Measurements from ENCODE around the gene MTCH1.

Gene MTCH1

DNA sequence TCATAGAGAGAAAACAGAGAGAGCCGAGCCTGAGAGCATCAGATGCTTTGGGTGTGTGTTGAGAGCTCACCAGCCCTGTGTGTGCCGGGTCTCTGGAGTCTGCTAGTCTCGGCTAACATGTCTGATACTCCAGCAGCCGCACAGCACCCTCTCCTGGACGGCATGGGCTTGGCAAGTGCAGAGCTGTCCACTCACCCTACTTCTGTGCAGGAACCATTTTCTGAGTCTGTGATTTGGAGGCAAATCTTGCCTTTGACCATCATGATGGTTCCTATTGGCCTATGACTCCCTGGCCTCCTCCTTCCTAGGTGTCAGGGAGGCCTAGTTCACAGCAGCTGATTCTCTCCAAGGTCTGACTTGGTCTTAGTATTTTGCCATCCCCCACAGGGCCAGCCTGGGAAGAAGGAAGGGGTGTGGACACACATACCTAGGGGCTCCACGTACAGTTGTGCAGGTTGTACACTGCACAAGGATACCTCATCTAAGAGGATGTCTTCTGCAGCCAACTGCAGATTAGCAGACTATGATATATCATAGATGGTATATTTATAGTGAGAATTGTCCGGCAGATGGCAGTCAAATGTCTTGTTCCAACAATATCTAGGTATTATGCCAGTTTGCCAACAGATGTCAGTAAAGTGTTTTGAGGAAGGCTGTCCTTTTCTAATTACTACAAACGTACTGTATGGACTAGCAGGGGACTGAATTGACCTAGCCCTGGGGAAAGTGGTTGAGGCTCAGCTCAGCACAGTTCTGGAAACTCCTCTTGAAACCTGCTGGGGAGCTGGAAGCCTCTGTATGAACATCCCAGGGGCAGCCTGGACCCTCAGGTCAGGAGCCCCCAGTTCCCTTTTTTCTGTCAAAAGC, 32.4 kb upstream of the MTCH1 start:
- in situ Hi-C loops (cut with HindIII; ENCODE audit: low pct_ligation_motif_present, low pct_unique_long_range_greater_than_20kb, low sequenced_read_pairs), result no loop called here

DNA sequence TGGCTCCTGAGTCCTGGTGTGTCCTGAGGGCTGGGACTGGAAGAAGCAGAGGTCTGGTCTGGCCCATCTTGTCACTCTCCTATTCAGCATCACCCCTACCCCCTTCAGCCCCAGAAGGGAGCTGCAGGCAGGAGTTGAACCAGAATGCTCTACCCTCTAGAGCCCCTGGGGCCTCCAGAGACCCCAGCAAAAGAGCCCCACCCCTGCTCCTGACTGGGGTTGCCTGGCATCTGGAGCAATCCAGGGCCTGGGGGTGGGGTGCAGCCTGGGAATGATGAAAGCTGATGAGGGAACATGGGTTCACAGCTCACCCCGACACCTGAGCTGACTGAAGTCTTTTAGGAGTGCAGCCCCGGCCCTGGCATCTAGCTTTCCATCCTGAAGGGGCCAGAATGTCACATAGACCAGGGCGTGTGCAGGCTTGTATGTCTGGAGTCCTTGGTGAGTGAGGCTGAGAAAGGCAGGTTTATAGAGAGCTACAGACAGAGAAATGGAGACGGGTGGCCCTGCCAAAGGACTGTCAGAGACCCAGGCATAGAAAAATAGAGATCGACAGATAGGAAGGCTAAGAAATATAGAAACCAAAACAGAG, 31.7 kb upstream of the MTCH1 start:
- DNase-seq, result no peak
- in situ Hi-C loops (cut with HindIII; ENCODE audit: low pct_ligation_motif_present, low pct_unique_long_range_greater_than_20kb, low sequenced_read_pairs), result no loop called here

More for the DNA sequence above, 32.4 kb upstream of the MTCH1 start:
- DNase-seq, result peak; percentile 85

DNA sequence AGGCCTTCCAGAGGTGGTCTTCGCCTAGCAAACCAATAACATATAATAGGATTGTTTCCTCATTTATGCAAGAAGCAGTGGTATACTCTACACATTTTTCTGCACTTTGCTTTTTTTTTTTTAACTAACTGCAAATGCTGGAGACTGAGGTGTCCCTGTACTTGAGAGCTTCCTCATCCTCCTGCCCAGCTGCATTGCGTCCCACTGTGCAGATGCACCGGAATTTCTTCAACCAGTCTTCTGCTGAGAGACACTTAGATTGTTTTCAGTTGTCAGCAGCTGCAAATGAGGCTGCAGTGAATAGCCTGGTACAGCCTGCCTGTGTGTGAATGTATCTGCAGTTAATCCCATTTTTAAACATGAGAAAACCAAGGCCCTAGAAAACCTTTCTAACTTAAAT, 31.0 kb upstream of the MTCH1 start:
- DNase-seq, result no peak
- in situ Hi-C loops (cut with HindIII; ENCODE audit: low pct_ligation_motif_present, low pct_unique_long_range_greater_than_20kb, low sequenced_read_pairs), result no loop called here

DNA sequence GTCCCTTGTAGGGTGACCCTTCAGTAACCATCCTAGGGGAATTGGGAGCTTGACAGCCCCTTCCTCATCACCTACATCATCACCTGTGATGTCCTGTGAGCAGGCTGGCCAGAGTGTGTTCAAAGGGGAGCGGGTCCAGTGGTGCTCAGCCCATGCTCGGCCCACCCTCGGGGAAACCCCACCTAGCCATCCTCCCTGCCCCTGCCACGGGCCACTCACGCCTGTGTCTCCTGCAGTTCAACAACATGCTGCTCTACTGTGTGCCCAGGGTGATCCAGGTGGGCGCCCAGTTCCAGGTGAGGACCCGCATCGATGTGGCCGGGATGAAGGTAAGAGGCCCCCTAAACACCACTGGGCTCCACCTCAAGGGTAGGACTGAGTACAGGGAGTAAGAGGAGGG, 29.5 kb upstream of the MTCH1 start:
- in situ Hi-C loops (cut with HindIII; ENCODE audit: low pct_ligation_motif_present, low pct_unique_long_range_greater_than_20kb, low sequenced_read_pairs), result no loop called here
- no peak for DNase-seq

DNA sequence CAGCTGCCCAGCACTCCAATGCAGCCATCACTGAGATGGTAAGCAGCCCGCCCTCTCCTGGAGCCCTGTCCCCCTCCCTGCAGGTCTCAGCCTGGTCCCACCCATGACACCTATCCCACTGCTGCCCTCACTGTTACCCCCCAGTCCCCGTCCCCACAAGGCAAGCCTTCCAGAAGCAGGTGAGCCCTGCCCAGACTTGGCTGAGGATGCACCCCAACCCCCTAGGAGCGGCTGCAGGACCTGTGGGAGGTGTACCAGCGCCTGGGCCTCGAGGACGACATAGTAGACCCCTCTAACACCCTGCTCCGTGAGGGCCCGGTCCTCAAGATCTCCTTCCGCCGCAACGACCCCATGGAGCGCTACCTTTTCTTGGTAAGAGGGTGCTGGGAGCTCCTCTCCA, 28.7 kb upstream of the MTCH1 start:
- in situ Hi-C loops (cut with HindIII; ENCODE audit: low pct_ligation_motif_present, low pct_unique_long_range_greater_than_20kb, low sequenced_read_pairs), result no loop called here
- no peak for DNase-seq

DNA sequence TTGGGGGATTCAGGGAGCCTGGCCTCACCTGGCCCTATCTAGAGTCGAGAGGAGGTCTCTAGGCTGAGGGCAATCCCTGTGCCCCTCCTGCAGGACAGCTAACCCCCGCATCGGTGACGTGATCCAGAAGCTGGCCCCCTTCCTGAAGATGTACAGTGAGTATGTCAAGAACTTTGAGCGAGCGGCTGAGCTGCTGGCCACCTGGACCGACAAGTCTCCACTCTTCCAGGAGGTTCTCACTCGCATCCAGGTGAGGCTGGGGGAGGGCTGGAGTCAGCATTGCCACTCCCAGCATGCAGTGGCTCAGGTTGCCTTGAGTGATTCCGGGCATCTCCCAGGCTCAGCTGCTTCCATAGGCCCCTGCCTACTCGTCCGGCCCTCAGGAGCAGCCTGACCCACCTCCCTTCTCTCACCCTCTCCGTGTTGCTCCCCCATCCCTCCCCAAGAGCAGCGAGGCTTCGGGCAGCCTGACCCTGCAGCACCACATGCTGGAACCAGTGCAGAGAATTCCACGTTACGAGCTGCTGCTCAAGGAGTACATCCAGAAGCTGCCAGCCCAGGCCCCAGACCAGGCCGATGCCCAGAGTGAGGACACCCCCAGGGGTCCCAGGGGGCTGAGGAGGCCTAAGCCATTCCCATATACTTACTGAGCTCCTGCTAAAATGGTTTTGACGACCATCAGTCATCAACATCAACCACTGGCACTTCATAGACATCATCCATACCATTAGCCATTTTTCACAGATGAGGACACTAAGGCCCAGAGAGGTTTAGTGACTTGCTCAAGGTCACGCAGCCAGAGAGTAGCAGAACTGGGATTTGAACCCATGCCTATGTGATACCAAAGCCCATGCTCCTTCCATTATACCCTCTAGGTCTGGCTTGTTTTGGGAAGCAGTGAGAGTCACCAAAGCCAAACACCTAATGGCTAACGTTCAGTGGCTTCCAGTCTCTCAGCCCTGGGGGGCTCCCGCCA, 27.8 kb upstream of the MTCH1 start:
- in situ Hi-C loops (cut with HindIII; ENCODE audit: low pct_ligation_motif_present, low pct_unique_long_range_greater_than_20kb, low sequenced_read_pairs), result no loop called here
- DNase-seq, result no peak

DNA sequence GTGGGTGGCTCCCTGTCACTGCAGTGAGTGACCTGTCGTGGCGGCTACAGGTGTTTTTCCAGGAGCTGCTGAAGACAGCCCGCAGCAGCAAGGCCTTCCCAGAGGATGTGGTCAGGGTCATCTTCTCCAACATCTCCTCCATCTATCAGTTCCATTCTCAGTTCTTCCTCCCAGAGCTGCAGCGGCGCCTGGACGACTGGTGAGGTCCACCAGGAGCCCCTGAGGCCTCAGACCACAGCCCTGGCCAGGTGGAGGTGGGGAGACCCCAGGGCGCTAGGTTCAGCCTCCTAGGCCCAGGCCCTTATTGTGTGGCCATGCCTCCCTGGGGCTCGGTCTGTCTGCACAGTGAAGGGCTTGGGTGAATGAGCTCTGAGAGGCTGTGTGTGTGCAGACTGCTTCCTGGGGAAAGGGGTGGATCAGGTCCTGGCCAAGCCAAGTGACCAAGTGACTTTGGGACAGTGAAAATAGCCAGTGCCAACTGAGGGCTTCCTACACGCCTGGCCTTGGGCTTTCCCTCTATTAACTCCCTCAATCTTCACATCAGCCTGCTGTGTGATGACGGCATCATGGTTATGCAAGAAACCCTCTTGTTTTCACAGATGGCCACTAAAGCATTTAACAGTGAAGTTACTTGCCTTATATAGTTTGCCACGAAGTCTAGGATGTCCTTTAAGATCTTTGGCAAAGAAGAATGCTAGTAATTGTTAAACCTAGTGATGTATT, 25.8 kb upstream of the MTCH1 start:
- no peak for DNase-seq
- in situ Hi-C loops (cut with HindIII; ENCODE audit: low pct_ligation_motif_present, low pct_unique_long_range_greater_than_20kb, low sequenced_read_pairs), result no loop called here

DNA sequence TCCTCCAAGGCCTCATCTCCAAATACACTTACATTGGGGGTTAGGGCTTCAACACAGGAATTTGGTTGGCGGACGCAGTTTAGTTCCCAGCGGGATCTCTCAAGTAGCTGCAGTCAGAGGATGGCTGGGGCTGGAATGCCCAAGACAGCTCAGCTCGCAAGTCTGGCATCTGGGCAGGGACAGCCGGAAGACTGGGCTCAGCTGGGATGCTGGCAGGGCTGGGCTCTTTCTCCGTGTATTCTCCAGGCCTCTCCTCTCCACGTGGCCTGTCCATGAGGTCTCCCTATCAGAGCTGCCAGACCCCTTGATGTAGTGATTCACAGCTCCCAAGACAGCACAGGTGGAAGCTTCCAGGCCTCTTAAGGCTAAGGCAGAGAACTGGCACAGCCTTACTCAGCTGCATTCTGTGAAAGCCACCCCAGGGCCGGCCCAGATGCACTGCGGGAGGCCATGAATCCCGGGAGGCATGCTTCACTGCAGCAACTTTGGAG, 24.5 kb upstream of the MTCH1 start:
- in situ Hi-C loops (cut with HindIII; ENCODE audit: low pct_ligation_motif_present, low pct_unique_long_range_greater_than_20kb, low sequenced_read_pairs), result no loop called here
- DNase-seq, result no peak

DNA sequence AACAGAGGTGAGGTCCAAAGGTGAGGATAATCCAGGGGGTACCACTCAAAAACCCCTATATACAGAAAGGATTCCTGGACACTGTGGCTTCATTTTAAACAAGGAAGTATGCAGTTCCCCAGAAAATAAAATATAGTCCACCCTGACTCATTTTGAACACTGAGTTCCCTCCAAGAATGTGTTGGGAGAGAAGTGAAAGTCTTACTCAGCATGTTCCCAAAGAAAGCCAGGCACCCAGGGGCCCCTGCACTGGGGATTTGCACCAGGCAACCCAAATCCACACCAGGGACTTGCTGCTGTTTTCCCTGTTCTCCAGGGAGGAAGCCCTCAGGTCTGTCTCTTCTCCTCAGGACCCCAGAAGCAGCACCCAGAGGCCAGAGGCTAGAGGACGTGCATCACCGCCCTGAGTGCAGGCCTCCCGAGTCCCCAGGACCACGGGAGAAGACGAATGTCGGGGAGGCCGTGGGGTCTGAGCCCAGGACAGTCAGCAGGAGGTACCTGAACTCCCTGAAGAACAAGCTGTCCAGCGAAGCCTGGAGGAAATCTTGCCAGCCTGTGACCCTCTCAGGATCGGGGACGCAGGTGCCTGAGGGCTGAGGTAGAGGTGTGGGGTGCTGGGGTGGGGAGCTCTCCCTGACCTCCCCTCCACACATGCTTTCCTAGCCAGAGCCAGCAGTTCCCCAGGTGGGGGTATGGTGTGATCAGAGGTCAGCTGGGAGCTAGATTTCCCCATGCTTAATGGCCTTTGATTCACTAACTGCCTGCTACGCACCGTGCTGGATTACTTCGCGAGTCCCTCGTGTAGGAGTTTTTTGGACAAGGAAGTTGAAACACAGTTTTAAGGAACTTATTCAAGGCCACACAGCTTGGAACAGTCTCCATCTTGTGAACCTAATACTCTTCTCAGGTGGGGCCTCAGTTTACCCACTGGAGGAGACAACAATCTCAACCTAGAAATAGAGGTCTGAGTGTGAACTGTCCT, 22.8 kb upstream of the MTCH1 start:
- no peak for DNase-seq
- in situ Hi-C loops (cut with HindIII; ENCODE audit: low pct_ligation_motif_present, low pct_unique_long_range_greater_than_20kb, low sequenced_read_pairs), result no loop called here

DNA sequence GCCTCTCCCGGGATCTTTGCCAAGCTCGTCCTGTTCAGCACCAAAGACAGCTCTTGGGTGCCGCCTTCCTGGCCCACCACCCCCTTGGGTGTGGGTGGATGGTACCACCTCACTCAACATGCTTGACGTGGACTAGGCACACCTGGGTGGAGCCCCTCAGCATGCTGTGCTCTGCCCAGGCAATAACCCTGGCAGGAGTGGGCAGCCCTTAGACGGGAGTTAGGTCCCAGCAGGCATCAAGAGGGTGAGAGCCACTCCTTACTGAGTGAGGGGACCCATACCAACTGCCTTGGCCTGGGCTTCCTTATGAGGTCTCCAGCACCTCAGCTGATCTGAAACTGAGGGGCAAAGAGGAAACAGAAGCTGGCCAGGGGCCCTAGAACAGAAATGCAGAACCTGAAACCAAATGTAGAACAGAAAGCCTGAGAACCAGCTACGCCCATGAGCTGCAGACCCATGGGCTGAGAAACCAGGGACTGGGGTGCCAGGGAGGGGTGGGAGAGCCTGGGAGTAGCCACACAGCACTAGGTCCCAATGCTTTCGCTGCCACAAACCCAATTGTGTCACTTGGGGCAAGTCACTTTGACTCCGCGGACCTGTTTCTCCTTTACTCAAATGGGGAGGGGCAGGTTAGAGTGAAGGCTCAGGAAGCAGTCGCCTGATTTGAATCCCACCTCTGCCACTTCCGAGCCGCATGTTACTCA, 21.5 kb upstream of the MTCH1 start:
- in situ Hi-C loops (cut with HindIII; ENCODE audit: low pct_ligation_motif_present, low pct_unique_long_range_greater_than_20kb, low sequenced_read_pairs), result no loop called here

DNA sequence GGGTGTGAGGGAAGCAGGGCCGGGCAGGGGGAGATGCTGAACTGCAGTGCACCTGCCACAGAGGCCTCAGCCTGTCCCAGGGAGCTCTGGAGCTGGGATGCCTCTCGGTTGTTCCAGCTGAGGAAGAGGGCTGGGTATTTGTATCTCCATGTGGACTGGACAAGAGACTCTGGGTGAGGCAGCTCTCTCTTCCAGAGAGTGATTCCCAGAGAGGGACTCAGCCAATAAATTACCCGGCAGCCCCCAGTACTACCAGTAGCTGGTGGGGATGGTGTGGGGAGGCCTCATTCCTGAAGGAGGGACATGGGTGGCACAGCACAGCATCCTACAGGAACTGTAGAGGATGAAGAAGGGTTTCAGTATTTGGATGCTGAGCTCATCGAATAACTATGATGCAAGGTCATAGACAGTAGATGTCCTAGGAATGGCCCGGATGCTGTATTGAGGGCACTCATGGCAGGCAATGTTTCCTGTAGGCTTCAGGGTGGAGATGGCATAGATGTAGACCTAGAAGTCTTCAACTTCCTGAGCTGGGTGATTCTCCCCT, 20.9 kb upstream of the MTCH1 start:
- no peak for DNase-seq
- in situ Hi-C loops (cut with HindIII; ENCODE audit: low pct_ligation_motif_present, low pct_unique_long_range_greater_than_20kb, low sequenced_read_pairs), result no loop called here

More for the DNA sequence above, 21.5 kb upstream of the MTCH1 start:
- DNase-seq, result no peak

DNA sequence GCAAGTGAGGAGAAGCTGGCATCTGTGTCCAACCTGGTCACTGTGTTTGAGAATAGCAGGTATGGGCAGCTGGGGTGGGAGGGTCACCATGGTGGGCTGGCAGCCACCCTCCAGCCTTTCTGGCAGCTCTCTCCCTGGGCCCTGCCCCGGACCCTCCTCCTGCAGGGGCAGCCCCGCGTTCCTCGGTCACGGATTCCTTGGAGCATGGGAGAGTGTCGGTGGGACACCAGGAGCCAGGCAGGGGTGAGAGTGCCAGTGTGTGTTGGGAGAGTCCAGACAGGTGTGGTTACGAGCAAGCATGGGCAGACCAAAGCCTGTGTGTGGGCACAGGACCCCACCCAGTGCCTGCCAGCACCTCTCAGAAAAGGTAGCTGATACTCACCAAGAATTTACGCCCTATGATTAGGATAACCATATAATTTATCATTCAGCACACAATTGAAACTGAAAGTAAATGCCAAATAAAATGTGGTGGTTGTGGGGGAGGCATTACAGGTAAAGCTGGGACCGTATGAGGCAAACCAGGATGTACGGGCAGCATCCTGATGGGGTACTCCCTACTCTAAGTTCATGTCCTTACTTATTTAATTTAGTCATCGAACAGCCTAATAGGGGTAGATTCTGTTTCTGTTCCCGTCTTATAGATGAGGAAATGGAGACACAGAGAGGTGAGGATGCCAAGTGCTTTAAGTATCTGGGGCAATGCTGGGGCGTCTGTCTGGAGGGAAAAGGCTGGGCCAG, 20.0 kb upstream of the MTCH1 start:
- no peak for DNase-seq
- in situ Hi-C loops (cut with HindIII; ENCODE audit: low pct_ligation_motif_present, low pct_unique_long_range_greater_than_20kb, low sequenced_read_pairs), result no loop called here

DNA sequence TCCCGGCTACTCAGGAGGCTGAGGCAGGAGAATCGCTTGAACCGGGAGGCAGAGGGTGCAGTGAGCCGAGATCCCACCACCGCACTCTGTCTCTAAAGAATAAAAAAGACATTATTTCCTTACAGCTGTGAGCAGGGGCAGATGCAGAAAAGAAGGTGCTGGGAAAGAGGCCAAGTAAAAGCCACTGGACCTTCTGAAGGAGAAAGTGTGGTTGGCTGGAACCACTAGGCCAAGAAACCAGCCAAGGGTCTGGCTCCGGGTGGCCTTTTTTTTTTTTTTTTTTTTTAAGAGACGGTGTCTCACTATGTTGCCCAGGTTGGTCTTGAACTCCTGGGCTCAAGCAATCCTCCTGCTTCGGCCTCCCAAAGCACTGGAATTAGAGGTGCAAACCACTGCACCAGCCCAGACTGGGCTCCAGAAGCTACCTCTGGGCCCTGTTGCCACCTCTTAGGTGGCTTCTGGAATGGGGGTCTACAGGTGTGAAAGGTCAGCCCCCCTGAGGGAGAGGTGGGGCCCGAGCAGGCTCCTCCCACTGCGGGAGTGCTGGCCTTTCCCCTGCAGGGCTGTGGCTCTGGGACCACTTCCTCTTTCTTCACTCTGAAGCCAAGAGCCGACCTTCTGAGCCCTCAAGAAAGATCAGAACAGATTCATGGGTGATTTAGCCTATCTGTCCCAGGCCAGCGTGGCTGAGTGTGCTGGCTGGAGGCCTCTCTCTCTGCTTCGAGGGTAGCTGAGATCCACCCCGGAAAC, 19.2 kb upstream of the MTCH1 start, which contains the start of gene FGD2:
Gene FGD2 (plus strand): TSS at position 595 of the 750 bp plus-strand sequence. CDS start 163 bp downstream, outside the sequence.
- in situ Hi-C loops (cut with HindIII; ENCODE audit: low pct_ligation_motif_present, low pct_unique_long_range_greater_than_20kb, low sequenced_read_pairs), result no loop called here
- DNase-seq, result no peak

DNA sequence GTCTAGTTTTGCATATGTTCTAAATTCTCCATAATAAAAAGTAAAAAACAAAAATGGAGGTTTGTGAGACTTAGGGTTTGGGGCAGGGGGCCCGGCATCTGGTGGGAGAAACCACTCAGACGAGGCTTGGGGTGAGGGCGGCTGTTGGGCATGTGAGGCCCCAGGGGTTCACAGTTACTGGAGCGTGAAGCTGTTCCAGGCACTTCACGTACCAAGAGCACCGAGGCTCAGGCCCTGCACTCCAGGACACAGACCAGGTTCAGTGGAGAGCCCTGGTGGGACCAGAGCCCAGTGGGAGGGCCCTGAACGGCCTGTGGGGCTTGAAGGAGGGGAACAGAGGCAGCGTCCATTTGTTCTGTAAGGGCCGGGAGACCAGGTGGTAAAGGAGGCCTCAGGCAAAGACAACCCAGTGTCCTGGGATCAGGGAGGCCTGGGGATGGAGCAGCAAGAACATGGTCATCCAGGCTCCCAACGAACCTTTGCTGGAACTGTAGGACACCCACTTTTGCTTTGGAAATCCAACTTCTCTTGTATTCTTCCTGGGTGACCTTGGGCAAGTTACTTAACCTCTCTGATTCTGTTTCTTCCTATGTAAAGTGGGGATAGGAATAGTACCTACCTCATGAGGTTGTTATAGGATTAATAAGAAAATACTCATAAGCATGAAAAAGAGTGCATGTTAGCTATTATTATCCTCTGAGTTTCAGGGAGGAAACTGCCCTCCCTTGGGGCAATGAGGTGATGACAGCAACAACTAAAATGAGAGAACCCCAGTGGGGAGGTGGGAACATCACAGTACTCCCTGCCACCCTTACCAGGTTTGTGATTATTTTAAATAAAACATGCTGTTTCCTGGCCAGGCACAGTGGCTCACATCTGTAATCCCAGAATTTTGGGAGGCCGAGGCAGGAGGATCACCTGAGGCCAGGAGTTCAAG, 18.3 kb upstream of the MTCH1 start:
- no peak for DNase-seq

More for the DNA sequence above, 18.3 kb upstream of the MTCH1 start:
- in situ Hi-C loops (cut with HindIII; ENCODE audit: low pct_ligation_motif_present, low pct_unique_long_range_greater_than_20kb, low sequenced_read_pairs), result no loop called here
